ENCODE measurements around the gene SPR.
A peak's percentile ranks its signal among the peaks of the same experiment; 100 is the strongest.

Gene SPR

GRCh38 chr2:72917877-72918553 lies 30.8 kb downstream of the SPR start:
- Histone ChIP-seq H3K9me3 (ENCODE audit: control insufficient read depth, low read depth, low read length) (no peaks in the 10 kb centered on the region), H3K4me3 (ENCODE audit: low read length) (peak overlapping the region; percentile 58), H3K27ac (ENCODE audit: low read length) (no peak overlapping the region), H3K36me3 (ENCODE audit: control insufficient read depth, low read depth, low read length) (no peaks in the 10 kb centered on the region), H3K27me3 (ENCODE audit: control insufficient read depth, insufficient read depth, low read length) (peaks cover 97% of the 10 kb centered on the region), H3K9ac (ENCODE audit: low read length) (no peak overlapping the region), H3K4me1 (ENCODE audit: control insufficient read depth, low read depth, low read length) (peaks cover 35% of the 10 kb centered on the region)

DNA sequence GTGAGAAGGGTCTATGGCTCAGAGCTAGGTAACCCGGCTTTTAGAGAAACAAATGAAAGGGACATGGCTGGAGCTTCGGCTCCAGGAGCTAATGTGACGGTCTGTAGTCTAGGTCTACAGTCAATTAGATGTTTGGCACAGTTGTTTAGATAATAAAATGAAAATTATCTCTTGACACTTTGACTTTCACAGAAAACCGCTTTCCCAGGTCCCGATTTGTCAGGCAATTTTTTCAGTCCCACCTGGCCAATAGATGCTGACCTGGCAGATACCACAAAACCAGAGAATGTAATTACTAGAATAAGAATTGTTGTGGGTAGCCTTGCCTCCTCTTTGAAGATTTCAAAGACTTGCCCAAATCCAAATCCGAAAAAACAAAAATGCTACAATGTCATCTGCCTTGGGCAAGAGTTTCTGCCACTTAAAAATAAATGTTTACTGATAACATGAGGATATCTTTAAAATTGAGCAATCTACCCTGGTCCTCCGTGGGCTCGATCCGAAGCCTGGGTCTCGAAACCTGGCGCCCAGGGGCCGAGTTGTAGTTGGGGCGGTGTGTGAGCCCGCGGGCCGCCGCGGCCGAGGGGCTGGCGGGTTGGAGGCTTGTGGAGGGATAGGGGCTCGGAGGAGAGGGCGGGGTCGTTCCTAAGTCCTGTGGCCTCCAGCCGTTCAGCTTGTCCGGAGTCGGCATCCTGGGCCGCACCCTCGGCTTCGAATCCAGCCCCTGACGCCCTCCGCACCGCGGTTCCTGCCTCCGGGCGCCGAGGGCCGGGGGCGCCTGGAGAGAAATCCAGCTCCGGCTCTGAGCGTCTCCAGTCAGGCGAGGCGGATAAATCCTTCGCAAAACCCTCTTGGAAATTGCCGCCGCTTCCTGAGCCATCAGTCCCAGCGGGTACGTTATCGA lies 32.5 kb downstream of the SPR start:
- H3K36me3 ChIP-seq (ENCODE audit: control insufficient read depth, low read depth, low read length): no peaks in the 10 kb centered on the region
- H3K27me3 ChIP-seq (ENCODE audit: control insufficient read depth, insufficient read depth, low read length): peaks cover 97% of the 10 kb centered on the region
- H3K27ac ChIP-seq (ENCODE audit: low read length): no peak overlapping the region
- peaks cover 23% of the 10 kb centered on the region for H3K4me1 ChIP-seq (ENCODE audit: control insufficient read depth, low read depth, low read length)
- H3K9me3 ChIP-seq (ENCODE audit: control insufficient read depth, low read depth, low read length): no peaks in the 10 kb centered on the region
- peak overlapping the region; percentile 44 for H3K4me3 ChIP-seq (ENCODE audit: low read length)
- H3K9ac ChIP-seq (ENCODE audit: low read length): no peak overlapping the region

DNA sequence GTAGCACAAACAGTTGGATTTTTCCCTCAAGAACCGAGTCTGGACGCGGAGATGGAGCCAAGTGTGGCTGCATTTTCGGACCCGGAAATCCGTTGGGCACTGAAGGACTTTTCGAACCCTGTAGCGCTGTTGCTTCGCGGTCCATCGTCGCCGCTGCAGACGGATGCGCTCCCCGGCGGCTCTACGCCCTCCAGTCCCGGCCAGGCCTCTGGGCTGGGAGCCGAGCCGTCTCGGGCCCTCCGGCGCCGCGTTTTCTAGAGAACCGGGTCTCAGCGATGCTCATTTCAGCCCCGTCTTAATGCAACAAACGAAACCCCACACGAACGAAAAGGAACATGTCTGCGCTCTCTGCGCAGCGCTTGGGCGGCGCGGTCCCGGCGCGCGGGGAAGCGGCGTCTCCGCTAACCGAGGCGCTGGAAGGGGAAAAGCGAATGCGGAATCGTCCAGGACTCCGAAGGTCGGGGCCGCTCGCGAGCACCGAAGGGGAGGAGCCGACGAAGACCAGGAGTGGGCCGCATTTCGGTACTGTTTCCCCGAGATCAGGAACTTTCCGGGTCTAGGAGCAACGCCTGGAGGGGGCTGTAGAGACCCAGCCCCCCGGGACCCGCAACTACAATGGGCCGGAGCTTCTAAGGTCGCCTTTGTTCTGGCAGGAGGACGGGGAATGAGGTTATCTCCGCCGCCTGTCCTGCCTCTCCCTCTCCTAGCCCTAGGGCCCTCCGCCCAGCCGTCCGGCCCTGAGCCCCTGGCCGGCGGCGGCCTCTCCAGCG lies 33.3 kb downstream of the SPR start:
- no peak overlapping the region for H3K9ac ChIP-seq (ENCODE audit: low read length)
- H3K27me3 ChIP-seq (ENCODE audit: control insufficient read depth, insufficient read depth, low read length): peaks cover 97% of the 10 kb centered on the region
- no peaks in the 10 kb centered on the region for H3K9me3 ChIP-seq (ENCODE audit: control insufficient read depth, low read depth, low read length)
- peak overlapping the region; percentile 44 for H3K4me3 ChIP-seq (ENCODE audit: low read length)
- H3K36me3 ChIP-seq (ENCODE audit: control insufficient read depth, low read depth, low read length): no peaks in the 10 kb centered on the region
- no peak overlapping the region for H3K27ac ChIP-seq (ENCODE audit: low read length)
- peaks cover 24% of the 10 kb centered on the region for H3K4me1 ChIP-seq (ENCODE audit: control insufficient read depth, low read depth, low read length)

DNA sequence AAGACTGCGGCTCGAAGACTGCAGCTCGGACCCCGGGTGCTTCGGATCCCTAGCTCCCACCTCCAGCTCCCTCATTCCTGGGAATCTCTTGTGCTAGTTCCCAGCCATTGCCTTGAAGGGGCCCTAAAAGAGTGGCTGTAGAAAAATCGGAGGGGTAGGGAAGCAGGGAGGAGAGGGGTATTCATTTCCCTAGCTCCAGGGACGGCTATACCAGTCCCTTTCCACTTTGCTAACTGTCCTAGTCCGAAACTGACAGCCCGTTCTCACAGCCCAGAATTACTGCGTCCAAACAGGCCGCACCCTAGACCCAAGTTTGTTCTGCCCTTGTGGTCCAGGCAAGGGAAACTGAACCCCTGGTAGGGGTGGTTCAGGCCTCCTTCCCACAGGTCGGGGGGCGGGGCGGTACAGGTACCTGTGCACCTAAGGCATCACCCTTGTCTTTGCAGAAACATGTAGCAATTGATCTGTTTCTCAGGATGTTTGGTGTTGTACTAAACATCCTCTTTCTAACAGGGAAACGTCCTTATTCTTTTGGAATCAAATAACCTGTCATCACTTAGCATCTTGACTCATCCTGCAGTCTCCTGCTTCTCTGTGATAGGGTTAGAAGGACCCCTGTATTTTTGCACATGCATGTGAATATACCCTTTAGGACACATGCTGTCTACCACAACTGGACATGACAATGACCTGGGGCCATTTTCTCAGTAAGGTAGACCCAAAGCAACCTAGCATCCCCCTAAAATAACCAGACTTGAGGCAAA lies 34.1 kb downstream of the SPR start:
- peaks cover 32% of the 10 kb centered on the region for H3K4me1 ChIP-seq (ENCODE audit: control insufficient read depth, low read depth, low read length)
- no peak overlapping the region for H3K9ac ChIP-seq (ENCODE audit: low read length)
- H3K36me3 ChIP-seq (ENCODE audit: control insufficient read depth, low read depth, low read length): no peaks in the 10 kb centered on the region
- H3K27me3 ChIP-seq (ENCODE audit: control insufficient read depth, insufficient read depth, low read length): peaks cover 97% of the 10 kb centered on the region
- peak overlapping the region; percentile 44 for H3K4me3 ChIP-seq (ENCODE audit: low read length)
- no peaks in the 10 kb centered on the region for H3K9me3 ChIP-seq (ENCODE audit: control insufficient read depth, low read depth, low read length)
- no peak overlapping the region for H3K27ac ChIP-seq (ENCODE audit: low read length)

DNA sequence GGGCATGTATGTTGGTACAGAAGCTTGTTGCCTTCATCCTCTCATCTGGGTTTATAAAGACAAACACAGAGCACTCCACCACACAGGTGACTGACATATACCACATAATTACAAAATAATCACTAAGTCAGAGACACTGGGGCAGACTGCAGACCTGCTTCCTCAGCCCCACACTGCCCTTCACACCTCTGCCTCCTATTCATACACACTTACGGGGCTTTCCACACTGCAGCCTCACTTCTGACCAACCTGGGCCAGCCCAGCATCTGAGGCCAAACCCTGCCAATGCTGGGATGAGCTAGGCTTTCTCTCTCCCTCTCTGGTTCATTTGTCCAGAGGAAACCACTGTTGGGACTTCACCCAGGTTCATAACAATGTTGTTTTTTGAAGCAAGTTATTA lies 34.6 kb downstream of the SPR start:
- Histone ChIP-seq H3K27me3 (ENCODE audit: control insufficient read depth, insufficient read depth, low read length) (peaks cover 97% of the 10 kb centered on the region), H3K4me1 (ENCODE audit: control insufficient read depth, low read depth, low read length) (peaks cover 37% of the 10 kb centered on the region)

DNA sequence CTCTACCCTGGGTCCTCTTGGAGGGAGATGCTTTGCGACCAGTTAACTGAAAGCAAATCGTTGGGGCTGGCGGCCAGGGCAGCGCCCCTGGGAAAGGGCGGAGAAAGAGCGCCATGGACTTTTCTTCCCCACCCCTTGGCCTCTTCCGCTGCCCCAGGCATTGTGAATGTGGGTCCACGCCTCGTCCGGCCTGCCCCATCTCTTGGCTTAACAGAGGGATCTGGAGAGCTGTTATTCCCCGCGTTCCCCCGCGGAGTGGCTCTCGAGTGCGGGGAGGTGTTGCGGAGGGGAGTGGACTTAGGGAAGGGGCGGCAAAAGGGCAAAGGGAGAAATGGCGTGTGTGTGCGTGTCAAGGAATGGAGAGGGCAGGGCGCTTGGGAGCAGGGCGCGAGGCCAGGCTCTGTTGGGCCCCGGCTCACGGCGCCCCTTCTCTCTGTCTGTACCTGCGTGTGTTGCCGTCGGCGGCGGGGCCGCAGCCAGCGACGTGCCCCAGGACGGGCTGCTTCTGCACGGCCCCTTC lies 36.7 kb downstream of the SPR start:
- Histone ChIP-seq H3K27me3 (ENCODE audit: control insufficient read depth, insufficient read depth, low read length) (peaks cover 100% of the 10 kb centered on the region), H3K4me1 (ENCODE audit: control insufficient read depth, low read depth, low read length) (peaks cover 33% of the 10 kb centered on the region), H3K9ac (ENCODE audit: low read length) (no peak overlapping the region), H3K9me3 (ENCODE audit: control insufficient read depth, low read depth, low read length) (no peaks in the 10 kb centered on the region), H3K4me3 (ENCODE audit: low read length) (peak overlapping the region; percentile 34), H3K27ac (ENCODE audit: low read length) (no peak overlapping the region), H3K36me3 (ENCODE audit: control insufficient read depth, low read depth, low read length) (no peaks in the 10 kb centered on the region)

More for the DNA sequence above, 34.6 kb downstream of the SPR start:
- Histone ChIP-seq H3K36me3 (ENCODE audit: control insufficient read depth, low read depth, low read length) (no peaks in the 10 kb centered on the region), H3K9me3 (ENCODE audit: control insufficient read depth, low read depth, low read length) (no peaks in the 10 kb centered on the region), H3K4me3 (ENCODE audit: low read length) (no peak overlapping the region), H3K9ac (ENCODE audit: low read length) (no peak overlapping the region), H3K27ac (ENCODE audit: low read length) (no peak overlapping the region)

DNA sequence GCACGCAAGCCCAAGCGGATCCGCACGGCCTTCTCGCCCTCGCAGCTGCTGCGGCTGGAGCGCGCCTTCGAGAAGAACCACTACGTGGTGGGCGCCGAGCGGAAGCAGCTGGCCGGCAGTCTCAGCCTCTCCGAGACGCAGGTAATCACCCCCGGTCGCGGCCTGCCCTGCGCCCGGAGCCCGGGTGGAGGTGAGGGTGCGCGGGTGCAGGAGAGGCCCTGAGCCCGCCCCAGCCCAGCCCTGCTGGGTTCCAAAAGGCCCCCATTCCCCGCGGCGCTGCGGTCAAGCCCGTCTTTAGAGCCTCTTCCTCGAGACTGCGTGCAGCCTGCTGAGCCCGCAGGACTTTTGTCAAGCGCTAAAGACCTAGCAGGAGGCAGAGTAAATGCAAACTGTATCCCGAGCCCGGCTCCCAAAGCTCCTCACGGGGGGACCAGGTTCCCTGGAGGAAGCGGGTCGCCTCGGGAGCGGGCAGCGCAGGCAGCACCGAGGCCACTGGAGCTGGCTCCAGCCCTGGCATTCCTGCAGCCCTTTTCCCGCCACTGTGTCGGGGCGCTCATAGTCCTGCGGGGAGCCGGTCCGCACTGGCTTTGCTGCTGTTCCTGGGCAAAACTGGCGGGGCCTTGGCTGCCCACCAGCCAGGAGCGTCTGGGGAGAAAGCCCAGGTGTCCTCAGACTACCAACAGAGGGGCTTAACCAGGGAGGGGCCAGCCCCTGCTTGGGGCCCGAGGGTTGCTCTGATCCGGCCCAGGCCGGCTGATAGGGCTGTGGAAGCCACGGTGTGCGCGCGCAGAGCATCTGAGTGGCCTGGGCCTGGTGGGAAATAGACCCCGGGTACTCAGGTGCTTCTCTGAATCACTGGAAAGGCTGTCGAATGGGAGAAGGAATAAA lies 37.4 kb downstream of the SPR start:
- Histone ChIP-seq H3K27ac (ENCODE audit: low read length) (no peak overlapping the region), H3K4me3 (ENCODE audit: low read length) (peak overlapping the region; percentile 34), H3K36me3 (ENCODE audit: control insufficient read depth, low read depth, low read length) (no peaks in the 10 kb centered on the region), H3K9me3 (ENCODE audit: control insufficient read depth, low read depth, low read length) (no peaks in the 10 kb centered on the region), H3K4me1 (ENCODE audit: control insufficient read depth, low read depth, low read length) (peaks cover 31% of the 10 kb centered on the region), H3K9ac (ENCODE audit: low read length) (no peak overlapping the region), H3K27me3 (ENCODE audit: control insufficient read depth, insufficient read depth, low read length) (peaks cover 100% of the 10 kb centered on the region)

DNA sequence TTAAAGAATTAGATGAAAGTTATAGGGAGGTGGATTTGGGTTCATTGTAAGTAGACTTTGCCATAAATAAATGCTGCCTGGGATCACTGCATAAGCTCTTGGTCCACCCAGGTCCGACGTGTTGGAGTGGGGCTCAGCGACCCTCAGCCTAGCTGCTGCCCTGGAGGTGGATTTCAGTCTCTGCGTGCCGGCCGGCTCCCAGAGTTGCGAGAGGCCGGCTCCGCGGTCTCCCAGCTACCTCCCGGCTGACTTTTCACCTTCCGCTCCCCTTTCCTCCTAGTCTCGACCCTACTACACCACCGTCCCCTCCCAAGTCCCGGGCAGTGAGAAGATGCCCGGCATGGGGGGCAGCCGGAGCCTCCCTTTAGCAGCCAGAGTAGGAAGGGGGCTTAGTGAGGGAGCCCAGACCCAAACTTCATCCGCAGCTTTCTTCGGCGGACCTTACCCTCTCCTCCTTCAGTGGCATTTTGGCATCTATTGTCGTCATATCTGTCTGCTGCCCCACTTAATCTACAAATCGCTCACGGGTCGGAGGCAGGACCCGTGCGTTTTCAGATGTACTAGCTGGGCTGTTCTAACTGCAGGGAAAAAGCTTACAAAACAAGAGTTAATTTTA lies 38.2 kb downstream of the SPR start:
- Histone ChIP-seq H3K4me1 (ENCODE audit: control insufficient read depth, low read depth, low read length) (peaks cover 27% of the 10 kb centered on the region), H3K27me3 (ENCODE audit: control insufficient read depth, insufficient read depth, low read length) (peaks cover 100% of the 10 kb centered on the region), H3K9me3 (ENCODE audit: control insufficient read depth, low read depth, low read length) (no peaks in the 10 kb centered on the region), H3K4me3 (ENCODE audit: low read length) (peak overlapping the region; percentile 34), H3K36me3 (ENCODE audit: control insufficient read depth, low read depth, low read length) (no peaks in the 10 kb centered on the region), H3K9ac (ENCODE audit: low read length) (no peak overlapping the region), H3K27ac (ENCODE audit: low read length) (no peak overlapping the region)

- no peak overlapping the region for H3K9ac ChIP-seq (ENCODE audit: low read length)
- H3K36me3 ChIP-seq (ENCODE audit: control insufficient read depth, low read depth, low read length): no peaks in the 10 kb centered on the region
- H3K4me1 ChIP-seq (ENCODE audit: control insufficient read depth, low read depth, low read length): peaks cover 21% of the 10 kb centered on the region
- H3K27ac ChIP-seq (ENCODE audit: low read length): no peak overlapping the region
- H3K9me3 ChIP-seq (ENCODE audit: control insufficient read depth, low read depth, low read length): no peaks in the 10 kb centered on the region
- H3K4me3 ChIP-seq (ENCODE audit: low read length): no peak overlapping the region
- H3K27me3 ChIP-seq (ENCODE audit: control insufficient read depth, insufficient read depth, low read length): peaks cover 100% of the 10 kb centered on the region
These were observed 39.2 kb downstream of the SPR start for GRCh38 chr2:72926368-72926767.

All from iPS-18a (cell line).